BLaER1 treated with 17β-estradiol and CSF1 and Interleukin-3, amounts not matched to agents 10 nM and 100 nM (cell line): ENCODE measurements around the gene ATP1B3.

Experiments used
- H3K27ac ChIP-seq, 11 experiments: shearing (Covaris generic); formaldehyde crosslinking; 2 replicates each; pipeline ENCODE4 v1.8.1; 2022
- H3K27me3 ChIP-seq, 11 experiments: shearing (Covaris generic); formaldehyde crosslinking; 2 replicates each; pipeline ENCODE4 v1.8.1; 2022
- H3K36me3 ChIP-seq, 11 experiments: shearing (Covaris generic); formaldehyde crosslinking; 2 replicates each; pipeline ENCODE4 v1.8.1; 2022
- H3K4me1 ChIP-seq, 10 experiments: shearing (Covaris generic); formaldehyde crosslinking; 2 replicates each; pipeline ENCODE4 v1.8.1; 2022
- H3K4me2 ChIP-seq, 11 experiments: shearing (Covaris generic); formaldehyde crosslinking; 2 replicates each; pipeline ENCODE4 v1.8.1; 2022
- H3K4me3 ChIP-seq, 10 experiments: shearing (Covaris generic); formaldehyde crosslinking; 2 replicates each; pipeline ENCODE4 v1.8.1; 2022
- H3K9ac ChIP-seq, 11 experiments: shearing (Covaris generic); formaldehyde crosslinking; 2 replicates each; pipeline ENCODE4 v1.8.1; 2022
- H3K9me3 ChIP-seq, 11 experiments: shearing (Covaris generic); formaldehyde crosslinking; replicated peaks in 1 of 11; 2 replicates each; pipeline ENCODE4 v1.8.1; 2022
- H4K20me1 ChIP-seq, 11 experiments: shearing (Covaris generic); formaldehyde crosslinking; 2 replicates each; pipeline ENCODE4 v1.8.1; 2022
- Cebpa-rat ChIP-seq, 11 experiments: shearing (Covaris generic); IDR thresholded peaks; 2 replicates each; pipeline ENCODE4 v1.8.1; 2022

The ATP1B3 gene

DNA sequence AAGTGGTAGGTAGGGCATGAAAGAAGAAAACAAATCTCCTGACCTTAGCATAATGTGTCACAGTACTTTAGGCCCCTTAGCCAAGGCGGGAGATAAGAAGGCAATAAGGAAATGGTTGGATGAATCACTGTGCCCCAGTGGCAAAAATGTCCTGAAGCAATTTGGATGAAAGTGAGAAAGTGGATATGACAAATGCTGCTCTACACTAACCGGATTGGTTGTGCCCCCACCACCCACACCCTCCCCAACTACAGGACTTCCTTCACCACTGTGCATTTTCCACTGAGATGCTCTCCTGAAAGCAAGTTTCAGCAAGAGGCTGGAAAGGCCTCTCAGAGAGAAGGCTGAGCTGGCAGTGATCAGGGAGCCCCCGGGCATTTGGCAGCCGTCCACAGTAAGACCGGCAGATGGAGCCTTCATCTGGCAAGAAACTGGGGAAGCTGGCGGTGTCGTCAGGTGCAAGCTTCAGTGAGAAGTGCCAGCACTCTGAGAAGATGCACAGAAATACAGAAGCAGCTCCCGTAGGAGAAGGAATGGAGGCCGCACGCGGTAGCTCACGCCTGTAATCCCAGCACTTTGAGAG lies 63.8 kb downstream of the ATP1B3 start:
- Histone ChIP-seq H3K9me3 (no peaks in the 10 kb centered on the region), H4K20me1 (no peaks in the 10 kb centered on the region)

DNA sequence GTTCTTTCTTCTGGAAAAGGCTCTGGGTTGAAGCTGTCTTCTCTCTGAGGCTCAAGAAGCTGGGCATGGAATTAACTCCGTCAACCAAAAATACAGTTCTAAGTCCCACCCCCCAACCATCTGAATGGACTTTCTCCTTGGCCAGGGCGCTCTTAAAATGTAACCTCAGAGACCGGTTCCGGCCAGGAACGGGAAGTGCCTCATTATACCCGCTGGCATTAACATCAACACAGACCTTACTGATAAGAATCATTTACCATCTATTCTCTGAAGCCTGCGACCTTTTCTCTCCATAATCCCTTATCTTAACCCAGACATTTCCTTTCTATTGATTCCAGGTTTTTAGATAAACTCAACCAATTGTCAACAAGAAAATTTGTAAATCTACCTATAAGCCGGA lies 64.7 kb downstream of the ATP1B3 start:
- Histone ChIP-seq H4K20me1 (no peaks in the 10 kb centered on the region), H3K27ac (no peak overlapping the region), H3K9ac (no peak overlapping the region)

More for the DNA sequence above, 63.8 kb downstream of the ATP1B3 start:
- H3K27me3 ChIP-seq = no peaks in the 10 kb centered on the region
- peak overlapping the region in 4 of 11 experiments; percentile 5 to 52 (median 47); a peak in 6 of 22 replicates for H3K4me2 ChIP-seq
- H3K27ac ChIP-seq = no peak overlapping the region
- H3K36me3 ChIP-seq = peaks cover 0 to under 1% (median 0%) of the 10 kb centered on the region in 11 experiments; a peak in 1 of 22 replicates
- no peak for TF ChIP-seq Cebpa-rat (IDR thresholded peaks at IDR 0.05)
- H3K9ac ChIP-seq = no peak overlapping the region
- no peak overlapping the region for H3K4me3 ChIP-seq
- H3K4me1 ChIP-seq = peaks cover 0 to 16% (median 3%) of the 10 kb centered on the region in 10 experiments; a peak in 8 of 20 replicates

DNA sequence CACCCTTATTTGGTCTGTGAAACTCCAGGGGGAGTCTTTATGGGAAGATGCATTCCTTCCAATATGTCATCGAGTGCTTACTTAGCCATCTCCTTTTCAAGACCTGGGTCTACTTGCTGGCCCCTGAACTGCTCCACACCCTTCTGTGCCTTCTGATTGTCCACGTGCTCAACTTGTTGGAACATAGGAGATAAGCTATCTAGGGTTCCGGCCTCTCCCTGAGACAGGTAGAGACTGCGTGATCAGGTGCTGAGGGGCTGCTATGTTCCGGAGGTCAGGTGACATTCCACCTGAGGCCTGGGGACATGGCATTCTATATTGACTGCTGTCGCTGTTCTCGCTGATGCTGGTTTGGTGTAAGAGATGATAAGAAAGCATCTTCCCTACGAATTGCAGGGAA lies 65.6 kb downstream of the ATP1B3 start:
- peaks cover 0 to 16% (median 3%) of the 10 kb centered on the region in 10 experiments; a peak in 8 of 20 replicates for H3K4me1 ChIP-seq
- H3K27me3 ChIP-seq = no peaks in the 10 kb centered on the region
- H3K9me3 ChIP-seq = no peaks in the 10 kb centered on the region
- H4K20me1 ChIP-seq = no peaks in the 10 kb centered on the region
- no peak for TF ChIP-seq Cebpa-rat (IDR thresholded peaks at IDR 0.05)
- H3K4me3 ChIP-seq = no peak overlapping the region
- H3K4me2 ChIP-seq = no peak overlapping the region
- H3K36me3 ChIP-seq = peaks cover 0 to 10% (median 0%) of the 10 kb centered on the region in 11 experiments; a peak in 2 of 22 replicates
- no peak overlapping the region for H3K9ac ChIP-seq
- H3K27ac ChIP-seq = no peak overlapping the region

More for the DNA sequence above, 64.7 kb downstream of the ATP1B3 start:
- no peaks in the 10 kb centered on the region for H3K9me3 ChIP-seq
- H3K36me3 ChIP-seq = peaks cover 0 to 7% (median 0%) of the 10 kb centered on the region in 11 experiments; a peak in 2 of 22 replicates
- no peaks in the 10 kb centered on the region for H3K27me3 ChIP-seq
- H3K4me2 ChIP-seq = peak overlapping the region in 2 of 11 experiments; percentile 49 to 52; a peak in 2 of 22 replicates
- TF ChIP-seq Cebpa-rat (IDR thresholded peaks at IDR 0.05) = no peak
- peaks cover 0 to 16% (median 3%) of the 10 kb centered on the region in 10 experiments; a peak in 8 of 20 replicates for H3K4me1 ChIP-seq
- H3K4me3 ChIP-seq = no peak overlapping the region

DNA sequence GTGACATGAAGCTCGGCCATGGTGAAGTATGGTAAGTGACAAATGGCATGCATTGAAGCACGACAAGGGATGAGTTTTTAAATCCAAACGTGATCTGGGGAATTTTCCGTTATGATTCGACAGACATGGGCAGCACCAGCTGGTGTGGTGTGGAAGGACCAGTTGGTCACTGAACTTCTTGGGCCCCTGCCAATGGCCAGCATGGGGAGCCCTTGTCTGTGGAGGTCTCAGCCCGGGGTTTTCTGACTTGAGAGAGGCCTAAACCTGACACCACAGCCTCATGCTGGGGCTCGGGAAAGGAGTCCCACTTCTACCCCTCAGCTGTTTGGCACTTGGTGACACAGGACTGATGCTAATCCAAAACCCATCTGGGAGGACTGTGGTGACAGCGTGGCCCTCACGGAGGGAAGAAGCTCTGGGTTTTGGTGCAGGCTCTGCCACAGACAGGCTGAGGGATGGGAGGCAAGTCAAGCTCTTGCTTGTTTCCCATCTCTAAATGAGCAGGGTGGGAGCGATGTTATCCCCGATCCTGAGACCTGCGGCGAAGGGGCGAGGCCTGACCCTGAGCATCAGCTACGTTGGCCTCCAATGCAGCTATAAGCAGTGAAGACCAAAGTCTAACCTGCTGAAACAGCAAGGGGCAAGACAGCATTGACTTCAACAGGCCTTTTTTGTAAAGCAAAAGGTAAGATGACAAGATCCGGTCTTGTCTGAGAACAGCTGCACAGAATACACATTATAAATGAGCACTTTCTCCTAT lies 69.5 kb downstream of the ATP1B3 start:
- Histone ChIP-seq H4K20me1 (no peaks in the 10 kb centered on the region), H3K9ac (no peak overlapping the region), H3K9me3 (peaks cover 0 to 8% (median 0%) of the 10 kb centered on the region in 11 experiments; a peak in 3 of 22 replicates), H3K4me3 (no peak overlapping the region), H3K4me1 (peaks cover 6 to 11% (median 10%) of the 10 kb centered on the region in 10 experiments), H3K27me3 (no peaks in the 10 kb centered on the region), H3K27ac (no peak overlapping the region), H3K4me2 (no peak overlapping the region), H3K36me3 (peaks cover 0 to 28% (median 6%) of the 10 kb centered on the region in 11 experiments; a peak in 11 of 22 replicates)
- TF ChIP-seq Cebpa-rat (IDR thresholded peaks at IDR 0.05) = no peak

DNA sequence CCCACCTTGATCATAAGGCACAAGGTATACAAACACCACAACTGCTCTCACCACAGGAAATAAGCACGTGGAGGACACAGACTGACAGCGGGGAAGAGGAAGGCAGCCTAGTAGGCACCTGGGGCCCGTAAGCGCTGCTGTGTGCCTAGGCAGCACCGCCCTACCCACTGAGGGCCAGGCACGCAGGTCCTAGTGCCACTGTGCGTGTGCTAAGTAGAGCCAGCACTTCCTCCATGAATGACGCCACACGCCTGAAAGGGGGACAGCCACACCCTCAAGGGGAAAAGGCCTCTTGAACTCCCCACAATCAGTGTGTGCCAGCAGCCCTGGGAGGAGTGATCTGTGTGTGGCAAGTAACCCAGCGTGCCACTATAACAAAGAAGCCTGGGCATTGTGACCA lies 73.0 kb downstream of the ATP1B3 start:
- H3K27me3 ChIP-seq = no peaks in the 10 kb centered on the region
- H3K9me3 ChIP-seq = peaks cover 0 to 8% (median 0%) of the 10 kb centered on the region in 11 experiments; a peak in 3 of 22 replicates
- no peaks in the 10 kb centered on the region for H4K20me1 ChIP-seq
- TF ChIP-seq Cebpa-rat (IDR thresholded peaks at IDR 0.05) = no peak
- no peak overlapping the region for H3K4me3 ChIP-seq
- no peak overlapping the region for H3K9ac ChIP-seq
- H3K36me3 ChIP-seq = peaks cover 0 to 49% (median 22%) of the 10 kb centered on the region in 11 experiments; a peak in 16 of 22 replicates
- H3K4me2 ChIP-seq = no peak overlapping the region
- no peak overlapping the region for H3K27ac ChIP-seq
- H3K4me1 ChIP-seq = peaks cover 9 to 16% (median 12%) of the 10 kb centered on the region in 10 experiments

DNA sequence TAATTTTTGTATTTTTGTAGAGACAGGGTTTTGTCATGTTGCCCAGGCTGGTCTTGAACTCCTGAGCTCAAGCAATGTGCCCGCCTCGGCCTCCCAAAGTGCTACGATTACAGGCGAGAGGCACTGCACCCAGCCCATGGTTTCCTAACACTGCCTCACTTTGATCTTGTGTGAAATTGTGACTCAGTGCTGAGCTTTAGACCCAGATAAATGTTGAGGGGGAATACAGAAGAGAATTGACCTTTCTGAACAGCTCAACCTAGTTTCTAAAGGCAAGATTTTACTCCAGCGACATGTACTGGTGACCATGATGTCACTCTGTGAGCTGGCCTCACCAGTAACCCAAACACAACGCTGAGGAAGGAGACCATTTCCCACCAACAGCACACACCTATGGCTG lies 73.5 kb downstream of the ATP1B3 start:
- peaks cover 0 to 8% (median 0%) of the 10 kb centered on the region in 11 experiments; a peak in 3 of 22 replicates for H3K9me3 ChIP-seq
- H3K36me3 ChIP-seq = peaks cover 0 to 49% (median 22%) of the 10 kb centered on the region in 11 experiments; a peak in 16 of 22 replicates
- TF ChIP-seq Cebpa-rat (IDR thresholded peaks at IDR 0.05) = no peak
- no peaks in the 10 kb centered on the region for H4K20me1 ChIP-seq
- no peak overlapping the region for H3K9ac ChIP-seq
- H3K4me3 ChIP-seq = no peak overlapping the region
- no peaks in the 10 kb centered on the region for H3K27me3 ChIP-seq
- H3K4me2 ChIP-seq = peak overlapping the region in 7 of 11 experiments; percentile 23 to 77 (median 58); a peak in 10 of 22 replicates
- H3K4me1 ChIP-seq = peaks cover 9 to 16% (median 13%) of the 10 kb centered on the region in 10 experiments
- H3K27ac ChIP-seq = no peak overlapping the region

DNA sequence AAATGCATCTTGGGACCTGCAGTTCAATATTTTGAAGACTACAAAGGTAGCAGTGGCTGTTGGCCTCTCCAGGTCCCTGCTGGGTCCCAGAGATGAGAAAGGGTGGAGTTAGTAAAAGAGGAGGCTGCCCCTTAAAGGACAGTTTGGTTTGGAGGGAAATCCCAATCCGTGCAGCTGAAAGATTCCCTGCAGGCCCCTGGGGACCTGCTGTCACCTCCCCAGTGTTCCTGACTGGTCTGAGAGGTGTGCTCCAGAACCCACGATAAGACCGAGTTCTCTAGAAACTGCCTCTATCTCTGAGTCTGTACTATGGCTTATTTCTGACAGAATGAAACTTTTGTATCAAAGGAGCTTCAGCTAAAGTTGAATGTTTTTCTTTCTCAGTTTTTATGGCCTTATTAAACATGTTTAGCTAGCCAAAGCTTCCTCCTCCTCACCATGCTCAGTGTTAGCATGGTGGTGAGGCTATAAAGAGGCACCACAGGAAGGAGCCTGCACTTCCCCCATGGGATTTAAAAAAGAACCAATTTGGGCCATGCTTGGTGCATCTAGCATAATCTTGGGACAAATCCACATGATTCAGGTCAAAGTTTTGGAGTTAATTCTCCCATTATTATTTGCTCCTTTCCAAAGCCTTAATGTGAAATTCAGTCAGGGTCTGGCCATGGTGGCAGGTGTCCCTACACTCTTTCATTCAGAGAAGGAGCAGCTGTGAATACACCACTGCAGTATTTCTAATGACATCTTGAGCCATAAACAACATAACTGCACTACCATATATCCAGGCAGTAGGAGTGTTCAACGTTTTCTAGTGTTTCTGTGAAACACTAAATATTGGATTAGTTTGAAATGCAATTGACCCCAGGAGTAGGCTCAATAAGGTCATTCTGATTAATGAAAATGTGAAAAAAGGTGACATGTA lies 74.4 kb downstream of the ATP1B3 start:
- no peak overlapping the region for H3K4me3 ChIP-seq
- H3K4me2 ChIP-seq = peak overlapping the region in 10 of 11 experiments; percentile 16 to 77 (median 55); a peak in 17 of 22 replicates
- no peak overlapping the region for H3K27ac ChIP-seq
- no peak for TF ChIP-seq Cebpa-rat (IDR thresholded peaks at IDR 0.05)
- H3K9me3 ChIP-seq = peaks cover 0 to 8% (median 0%) of the 10 kb centered on the region in 11 experiments; a peak in 3 of 22 replicates
- peaks cover 9 to 25% (median 20%) of the 10 kb centered on the region in 10 experiments for H3K4me1 ChIP-seq
- H3K9ac ChIP-seq = no peak overlapping the region
- H3K36me3 ChIP-seq = peaks cover 0 to 45% (median 22%) of the 10 kb centered on the region in 11 experiments; a peak in 16 of 22 replicates
- H3K27me3 ChIP-seq = no peaks in the 10 kb centered on the region
- H4K20me1 ChIP-seq = no peaks in the 10 kb centered on the region

DNA sequence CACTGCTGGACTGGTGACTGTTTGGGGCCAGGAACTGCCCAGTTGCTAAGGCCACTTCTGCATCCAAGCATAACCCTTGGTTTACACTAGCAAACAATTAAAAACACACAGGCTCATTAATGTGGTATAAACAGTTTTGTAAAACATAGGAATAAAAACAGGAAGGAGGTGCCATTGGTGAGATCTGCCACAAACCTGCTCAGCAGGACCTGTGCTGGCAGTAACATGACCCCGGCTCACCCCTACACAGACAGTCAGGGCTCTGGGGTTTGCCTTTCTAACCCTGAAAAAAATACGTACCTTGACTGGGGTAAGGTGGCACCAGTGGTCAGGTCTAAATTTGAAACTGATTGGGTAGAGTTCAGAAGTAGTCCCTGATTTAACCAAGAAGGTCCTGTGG lies 76.2 kb downstream of the ATP1B3 start:
- no peak for TF ChIP-seq Cebpa-rat (IDR thresholded peaks at IDR 0.05)
- no peaks in the 10 kb centered on the region for H4K20me1 ChIP-seq
- no peak overlapping the region for H3K27ac ChIP-seq
- no peak overlapping the region for H3K4me2 ChIP-seq
- no peaks in the 10 kb centered on the region for H3K27me3 ChIP-seq
- peaks cover 0 to 8% (median 0%) of the 10 kb centered on the region in 11 experiments; a peak in 3 of 22 replicates for H3K9me3 ChIP-seq
- H3K9ac ChIP-seq = no peak overlapping the region
- peaks cover 0 to 49% (median 30%) of the 10 kb centered on the region in 11 experiments; a peak in 18 of 22 replicates for H3K36me3 ChIP-seq
- no peak overlapping the region for H3K4me3 ChIP-seq
- peaks cover 9 to 26% (median 20%) of the 10 kb centered on the region in 10 experiments for H3K4me1 ChIP-seq
